Adrenal gland (tissue), 12 donors: ENCODE data around the gene ABLIM2. TPM values are rescaled to one million over a fixed set of nuclear protein-coding genes. Genes with fewer than 3 reads are reported as not detected.

Experiments used
- DNase-seq, 7 donors: peaks; one replicate each; pipeline ENCODE4 v3.0.0-alpha.2; 2019 to 2020
- H3K27ac ChIP-seq, 5 donors: fragments of 200-600 bp; sonication (generic) in 4 of 5; 1 replicate in 3 of 5; 2 replicates in 2 of 5; pipeline versions ENCODE4 v1.5.1 to v1.8.0; 2016 to 2020; ENCODE audit warnings: mild to moderate bottlenecking in 1 of 5
- H3K27me3 ChIP-seq: fragments of 200-600 bp; 2 replicates; pipeline ENCODE4 v1.8.0; 2021
- H3K36me3 ChIP-seq, 2 donors: fragments of 200-600 bp; replicated peaks in 1 of 2; 1 replicate in 1 of 2; 2 replicates in 1 of 2; pipeline versions ENCODE4 v1.5.1 to v1.8.0; 2018 to 2022
- H3K4me1 ChIP-seq, 2 donors: fragments of 200-600 bp; replicated peaks in 1 of 2; 1 replicate in 1 of 2; 2 replicates in 1 of 2; pipeline versions ENCODE4 v1.5.1 to v1.8.0; 2018 to 2021
- H3K4me3 ChIP-seq, 4 donors: fragments of 200-600 bp; sonication (generic) in 3 of 4; one replicate each; pipeline ENCODE4 v1.5.1; 2016 to 2018
- H3K9me3 ChIP-seq, 3 donors: fragments of 200-600 bp; sonication (generic) in 1 of 3; replicated peaks in 1 of 3; 1 replicate in 2 of 3; 2 replicates in 1 of 3; pipeline versions ENCODE4 v1.5.1 to v1.8.0; 2016 to 2021
- POLR2A ChIP-seq, 2 donors: fragments of 450-650 bp; IDR thresholded peaks; one replicate each; pipeline ENCODE4 v1.6.1; 2017; ENCODE audit warnings: antibody characterized with exemption in 2 of 2, mild to moderate bottlenecking in 2 of 2, moderate library complexity in 1 of 2
- WGBS, 4 donors: extraction: QIAGEN DNeasy Blood & Tissue Kit in 2 of 4; methylation state at CpG; one replicate each; pipeline versions ENCODE4 v1.1.5 to v1.1.7; 2013 to 2017; 5-methylcytosine and 5-hydroxymethylcytosine counted together
- intact Hi-C, 2 donors: fragments of 100-400 bp; cut with DNase I; formaldehyde crosslinking; loops; one replicate each; pipeline versions ENCODE4 v1.14.1 to v1.15.0; 2022 to 2023
- polyA plus RNA-seq, 3 donors: library from polyadenylated mRNA; stranded (reverse); fragments of 200-250 nt in 2 of 3; fragments of 350-450 nt in 1 of 3; fragmentation: Illumina TruSeq in 1 of 3; extraction: RNeasy Lipid Tissue Mini Kit (QIAGEN cat#74804) in 1 of 3; gene quantifications; one replicate each; pipeline ENCODE4 v1.2.3, GENCODE V29; 2013 to 2014
- total RNA-seq, 9 donors: library from RNA; depleted of rRNA in 4 of 9; stranded (reverse); fragments of >200 nt in 4 of 9; fragments of 120-200 nt in 1 of 9; fragmentation: NEBNext Ultra II Directional in 1 of 9; extraction: Animal tissue kit (Norgen Biotek cat#: 25700) in 1 of 9; gene quantifications; one replicate each; pipeline versions ENCODE4 v1.1.0 to v1.2.4, GENCODE V29; 2013 to 2023
- TF ChIP-seq, protein P1 (sequence below), 6 experiments: fragments of 450-650 bp in 4 of 6; fragments of 200-600 bp in 2 of 6; sonication (generic) in 1 of 6; IDR thresholded peaks; 1 replicate in 5 of 6; 2 replicates in 1 of 6; pipeline versions ENCODE4 v1.5.1 to v1.8.0; 2016 to 2021; ENCODE audit warnings: antibody characterized with exemption in 6 of 6, mild to moderate bottlenecking in 2 of 6, moderate library complexity in 1 of 6
- donor health status: healthy with polysubstance abuse.
- donor health status: Bipolar disorder and iron deficiency.
- donor health status: DM: yes; HTN: yes; CAD: no.
- donor health status: DM: no; HTN: no; CAD: no.
- donor health status: DM: no; HTN: no; CAD: no.
- donor health status: DM: yes; HTN: yes; CAD: no.

ABLIM2 gene
- total and polyA plus RNA-seq, 12 donors, result 5.8 to 31.2 (median 14.6) TPM

- H3K4me1 ChIP-seq, result peaks cover 0 to 2% of the 10 kb centered on the region in 2 donors
- no peaks in the 10 kb centered on the region for H3K9me3 ChIP-seq
- no peaks in the 10 kb centered on the region for H3K36me3 ChIP-seq
- TF ChIP-seq, protein P1, sequence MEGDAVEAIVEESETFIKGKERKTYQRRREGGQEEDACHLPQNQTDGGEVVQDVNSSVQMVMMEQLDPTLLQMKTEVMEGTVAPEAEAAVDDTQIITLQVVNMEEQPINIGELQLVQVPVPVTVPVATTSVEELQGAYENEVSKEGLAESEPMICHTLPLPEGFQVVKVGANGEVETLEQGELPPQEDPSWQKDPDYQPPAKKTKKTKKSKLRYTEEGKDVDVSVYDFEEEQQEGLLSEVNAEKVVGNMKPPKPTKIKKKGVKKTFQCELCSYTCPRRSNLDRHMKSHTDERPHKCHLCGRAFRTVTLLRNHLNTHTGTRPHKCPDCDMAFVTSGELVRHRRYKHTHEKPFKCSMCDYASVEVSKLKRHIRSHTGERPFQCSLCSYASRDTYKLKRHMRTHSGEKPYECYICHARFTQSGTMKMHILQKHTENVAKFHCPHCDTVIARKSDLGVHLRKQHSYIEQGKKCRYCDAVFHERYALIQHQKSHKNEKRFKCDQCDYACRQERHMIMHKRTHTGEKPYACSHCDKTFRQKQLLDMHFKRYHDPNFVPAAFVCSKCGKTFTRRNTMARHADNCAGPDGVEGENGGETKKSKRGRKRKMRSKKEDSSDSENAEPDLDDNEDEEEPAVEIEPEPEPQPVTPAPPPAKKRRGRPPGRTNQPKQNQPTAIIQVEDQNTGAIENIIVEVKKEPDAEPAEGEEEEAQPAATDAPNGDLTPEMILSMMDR (IDR thresholded peaks at IDR 0.05), result no peak
- no peak for TF ChIP-seq POLR2A (IDR thresholded peaks at IDR 0.05)
- 88 to 93% (median 92%) methylated on average over 8 to 15 of the region's 15 CpGs for WGBS, 4 donors
- H3K27ac ChIP-seq, result no peak overlapping the region
- intact Hi-C loops, result no loop called here
- no peak for DNase-seq
- H3K4me3 ChIP-seq, result no peak overlapping the region
- no peaks in the 10 kb centered on the region for H3K27me3 ChIP-seq
Observed at GRCh38 chr4:8151165-8151650, 7.4 kb downstream of the ABLIM2 start.

DNA sequence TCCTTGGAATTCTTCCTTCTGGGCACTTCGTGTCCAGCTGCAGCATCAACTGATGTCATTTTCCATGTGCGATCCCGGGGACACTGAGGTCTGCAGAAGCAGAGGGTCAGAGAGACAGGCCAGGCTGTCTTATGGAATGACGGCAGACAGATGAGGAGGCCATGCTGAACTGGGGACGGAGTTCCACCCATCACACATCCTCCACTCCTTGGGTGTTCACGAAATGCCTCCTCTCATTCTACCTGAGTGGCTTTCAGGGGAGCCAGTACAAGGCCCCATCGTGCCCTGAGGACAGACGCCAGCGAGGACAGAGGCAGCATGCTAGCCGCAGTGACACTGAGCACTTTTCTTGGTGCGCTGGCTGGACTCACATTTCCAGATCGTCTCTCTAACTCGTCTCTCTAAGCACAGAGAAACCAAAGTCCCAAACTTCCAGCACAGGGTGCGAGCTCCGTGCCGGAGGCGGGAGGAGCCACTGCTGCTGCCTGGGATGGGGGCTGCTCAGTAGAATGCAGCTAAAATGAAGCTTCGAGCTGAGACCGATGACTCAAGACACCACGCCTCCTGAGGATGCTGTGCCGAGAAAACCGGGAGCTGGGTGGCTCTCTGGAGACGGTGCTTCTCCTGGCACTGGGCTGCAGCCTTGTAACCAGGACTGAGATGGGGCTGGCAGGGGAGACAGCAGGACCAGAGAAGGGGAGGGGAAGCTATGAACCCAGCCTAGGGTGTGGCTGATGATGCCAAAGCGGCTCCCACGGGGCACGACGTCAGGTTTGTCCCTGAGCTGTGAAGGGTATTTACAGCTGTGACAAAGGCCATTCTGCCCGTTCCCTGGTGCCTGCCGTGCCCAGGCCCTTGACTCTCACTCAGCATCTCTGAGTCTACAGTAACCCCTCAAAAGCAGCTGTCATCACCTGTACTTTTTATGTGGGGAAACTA is 8.2 kb downstream of the ABLIM2 start:
- no peaks in the 10 kb centered on the region for H3K9me3 ChIP-seq
- TF ChIP-seq, protein P1 (IDR thresholded peaks at IDR 0.05), result no peak
- TF ChIP-seq POLR2A (IDR thresholded peaks at IDR 0.05), result no peak
- intact Hi-C loops, result no loop called here
- H3K27ac ChIP-seq, result no peak overlapping the region
- H3K4me3 ChIP-seq, result no peak overlapping the region
- peak in 2 of 7 donors; percentile 61 to 67 for DNase-seq
- 69 to 76% (median 71%) methylated on average over 22 to 29 of the region's 29 CpGs for WGBS, 4 donors
- H3K36me3 ChIP-seq, result no peaks in the 10 kb centered on the region
- peaks cover 3 to 7% of the 10 kb centered on the region in 2 donors for H3K4me1 ChIP-seq
- no peaks in the 10 kb centered on the region for H3K27me3 ChIP-seq

- no peaks in the 10 kb centered on the region for H3K9me3 ChIP-seq
- no peak for DNase-seq
- intact Hi-C loops, result no loop called here
- no peaks in the 10 kb centered on the region for H3K27me3 ChIP-seq
- H3K36me3 ChIP-seq, result no peaks in the 10 kb centered on the region
- no peak overlapping the region for H3K4me3 ChIP-seq
- 60 to 83% (median 77%) methylated on average over 3 to 7 of the region's 7 CpGs for WGBS, 4 donors
- H3K4me1 ChIP-seq, result peaks cover 3 to 15% of the 10 kb centered on the region in 2 donors
- H3K27ac ChIP-seq, result no peak overlapping the region
- TF ChIP-seq, protein P1 (IDR thresholded peaks at IDR 0.05), result no peak
- TF ChIP-seq POLR2A (IDR thresholded peaks at IDR 0.05), result no peak
Observed at GRCh38 chr4:8149664-8150063, 8.9 kb downstream of the ABLIM2 start.

GRCh38 chr4:8148785-8149435 is 9.7 kb downstream of the ABLIM2 start:
- Histone ChIP-seq H3K4me1 (peaks cover 7 to 22% of the 10 kb centered on the region in 2 donors), H3K4me3 (no peak overlapping the region), H3K27ac (no peak overlapping the region), H3K36me3 (no peaks in the 10 kb centered on the region), H3K9me3 (no peaks in the 10 kb centered on the region), H3K27me3 (no peaks in the 10 kb centered on the region)
- DNase-seq, result no peak
- TF ChIP-seq POLR2A (IDR thresholded peaks at IDR 0.05), result no peak
- TF ChIP-seq, protein P1 (IDR thresholded peaks at IDR 0.05), result no peak
- 93 to 94% (median 94%) methylated on average over 12 to 14 of the region's 14 CpGs for WGBS, 4 donors
- intact Hi-C loops, result no loop called here
